NCI-H524 treated with DMSO at 0.1 percent for 48 hours (cell line): Measurements from ENCODE around the gene LAMA5.

Experiments
- DNase-seq: peaks from one replicate; lab custom pipeline; 2025; lab: John Stamatoyannopoulos, UW

LAMA5 gene

DNA sequence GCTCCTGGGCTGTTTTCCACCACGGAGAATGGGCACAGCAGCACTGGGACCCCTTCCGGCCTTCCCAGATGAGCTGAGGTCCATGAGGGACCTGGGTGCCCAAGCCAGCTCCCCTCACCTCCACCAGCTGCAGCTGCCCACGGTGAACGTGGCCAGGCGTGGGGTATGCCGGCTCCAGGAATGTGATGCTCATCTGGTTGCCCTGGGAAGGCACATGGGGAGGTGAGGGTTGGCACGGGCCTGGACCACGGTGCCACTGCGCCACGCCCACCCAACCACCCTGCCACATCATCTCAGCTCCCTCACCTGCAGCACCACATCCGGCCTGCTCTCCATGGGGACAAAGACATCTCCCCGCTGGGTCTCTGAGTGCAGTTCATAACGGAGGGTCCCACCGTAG, 40.6 kb downstream of the LAMA5 start:
- DNase-seq, result no peak

DNA sequence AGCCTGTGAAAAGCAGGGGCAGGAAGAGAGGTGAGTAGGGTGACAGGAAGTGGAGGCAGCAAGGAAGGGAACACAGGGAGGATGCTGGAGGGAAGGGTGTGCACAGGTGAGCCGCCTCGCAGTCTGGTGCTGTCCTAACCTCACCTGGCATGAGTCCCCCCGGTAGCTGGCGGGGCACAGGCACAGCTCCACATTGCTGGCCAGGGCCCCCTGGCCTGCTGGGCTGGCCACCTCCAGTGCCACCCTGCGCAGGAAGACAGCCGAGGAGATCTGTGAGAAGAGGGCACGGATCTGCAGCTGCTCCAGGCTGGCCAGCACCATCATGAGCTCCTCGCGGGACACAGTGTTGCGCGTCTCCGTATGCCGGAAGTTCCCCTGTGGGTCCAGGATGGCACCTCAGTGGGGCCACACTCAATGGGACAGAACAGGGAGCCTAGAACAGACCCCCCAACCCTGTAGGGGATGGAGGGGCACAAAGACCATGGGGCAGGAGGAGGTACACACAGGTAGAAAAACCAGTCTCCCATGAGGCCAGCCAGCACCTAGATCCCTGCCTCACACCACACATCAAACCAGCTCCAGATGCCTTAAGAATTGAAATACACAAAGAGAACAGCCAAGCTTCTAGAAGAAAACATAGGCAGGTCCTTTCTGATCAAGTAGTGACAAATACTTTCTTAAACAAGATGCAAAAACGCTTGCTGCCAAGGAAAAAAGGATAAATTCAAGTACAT, 41.8 kb downstream of the LAMA5 start:
- DNase-seq, result no peak

- DNase-seq, result no peak
Observed at GRCh38 chr20:62323980-62324906, 42.9 kb downstream of the LAMA5 start.

- no peak for DNase-seq
Observed at GRCh38 chr20:62323146-62323979, 43.7 kb downstream of the LAMA5 start.

GRCh38 chr20:62322492-62323041, 44.5 kb downstream of the LAMA5 start:
- DNase-seq, result no peak

- DNase-seq, result no peak
Observed at GRCh38 chr20:62321975-62322374, 45.1 kb downstream of the LAMA5 start.

- no peak for DNase-seq
Observed at GRCh38 chr20:62321521-62321948, 45.6 kb downstream of the LAMA5 start.

DNA sequence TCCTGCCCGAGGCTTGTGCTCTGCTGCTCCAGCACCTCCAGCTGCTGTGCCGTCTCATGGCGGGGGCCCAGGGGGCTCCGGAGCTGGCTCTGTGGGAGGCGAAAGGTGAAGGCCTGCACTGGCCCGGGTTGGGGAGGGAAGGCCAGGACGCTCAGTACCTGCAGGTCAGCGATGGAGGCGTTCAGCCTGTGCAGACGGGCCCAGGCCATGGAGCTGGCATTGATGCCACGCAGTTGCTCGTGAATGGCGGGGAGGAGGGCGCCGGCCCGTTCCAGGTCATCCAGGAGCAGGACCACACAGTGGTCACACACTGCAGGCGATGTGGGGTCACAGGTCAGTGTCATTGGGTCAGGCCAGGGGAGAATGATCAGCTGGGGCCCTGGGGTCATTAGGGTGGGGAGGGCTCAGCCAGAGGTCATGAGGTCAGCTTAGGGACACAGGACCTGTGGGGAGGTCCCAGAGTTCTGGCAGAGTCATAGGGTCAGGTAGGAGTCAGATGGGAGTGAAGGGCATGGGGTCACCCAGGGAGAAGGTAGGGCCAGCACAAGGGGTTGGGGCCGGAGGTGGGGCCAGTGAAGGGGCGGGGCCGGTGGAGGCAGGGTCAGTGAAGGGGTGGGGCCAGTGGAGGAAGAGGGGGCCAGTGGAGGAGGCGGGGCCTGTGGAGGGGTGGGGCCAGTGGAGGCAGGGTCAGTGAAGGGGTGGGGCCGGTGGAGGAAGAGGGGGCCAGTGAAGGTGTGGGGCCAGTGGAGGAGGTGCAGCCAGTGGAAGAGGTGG, 46.3 kb downstream of the LAMA5 start:
- DNase-seq, result no peak

DNA sequence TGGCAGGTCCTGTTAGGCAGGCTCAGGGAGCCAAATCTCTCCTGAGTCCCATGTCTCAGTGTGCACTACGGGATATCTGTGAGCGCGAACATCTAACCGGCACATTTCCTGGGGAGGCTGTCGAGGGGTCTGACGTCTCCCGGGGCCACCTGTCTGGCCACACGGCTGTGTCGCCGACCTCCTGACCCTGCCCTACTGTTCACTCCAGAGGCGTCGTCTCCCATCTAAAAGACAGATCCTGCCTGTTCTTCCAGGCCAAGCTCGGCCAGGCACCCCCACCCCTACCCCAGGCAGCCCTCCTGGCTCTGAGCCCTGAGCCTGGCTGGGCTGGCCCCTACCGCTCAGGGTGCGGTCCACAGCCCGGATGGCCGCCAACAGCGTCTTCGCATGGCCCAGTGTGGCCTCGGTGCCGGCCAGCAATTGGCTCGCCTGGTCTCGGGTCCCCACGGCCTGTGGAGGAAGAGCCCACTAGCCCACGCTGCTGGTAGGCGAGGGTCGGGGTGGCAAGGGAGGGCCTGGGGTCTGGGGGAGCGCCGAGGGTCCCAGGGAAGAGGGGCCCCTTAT, 47.7 kb downstream of the LAMA5 start:
- DNase-seq, result no peak

- no peak for DNase-seq
Observed at GRCh38 chr20:62318400-62319345, 48.4 kb downstream of the LAMA5 start.

DNA sequence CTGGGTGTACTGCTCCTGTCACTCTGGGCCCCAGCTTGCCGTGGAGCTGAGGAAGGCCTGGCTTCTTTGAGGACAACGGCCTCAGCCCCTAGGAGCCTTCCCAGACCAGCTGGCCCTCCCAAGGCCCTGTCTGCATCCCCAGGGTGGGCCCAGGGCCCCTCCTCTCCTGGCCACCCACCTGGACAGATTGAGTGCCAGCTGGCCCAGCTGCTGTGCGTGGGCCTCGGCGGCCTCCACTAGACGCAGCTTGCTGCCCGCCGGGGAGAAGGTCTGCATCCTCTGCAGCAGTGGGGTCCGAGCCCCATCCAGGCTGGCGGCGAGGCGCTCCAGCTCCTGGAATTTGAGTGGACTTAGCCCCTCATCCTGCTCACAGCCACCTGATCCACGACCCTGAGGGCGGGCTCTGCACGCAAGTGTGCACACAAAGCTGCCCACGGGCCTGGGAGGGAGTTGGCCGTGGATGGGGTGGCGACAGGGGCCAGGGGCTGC, 49.9 kb downstream of the LAMA5 start:
- peak; percentile 16 for DNase-seq

DNA sequence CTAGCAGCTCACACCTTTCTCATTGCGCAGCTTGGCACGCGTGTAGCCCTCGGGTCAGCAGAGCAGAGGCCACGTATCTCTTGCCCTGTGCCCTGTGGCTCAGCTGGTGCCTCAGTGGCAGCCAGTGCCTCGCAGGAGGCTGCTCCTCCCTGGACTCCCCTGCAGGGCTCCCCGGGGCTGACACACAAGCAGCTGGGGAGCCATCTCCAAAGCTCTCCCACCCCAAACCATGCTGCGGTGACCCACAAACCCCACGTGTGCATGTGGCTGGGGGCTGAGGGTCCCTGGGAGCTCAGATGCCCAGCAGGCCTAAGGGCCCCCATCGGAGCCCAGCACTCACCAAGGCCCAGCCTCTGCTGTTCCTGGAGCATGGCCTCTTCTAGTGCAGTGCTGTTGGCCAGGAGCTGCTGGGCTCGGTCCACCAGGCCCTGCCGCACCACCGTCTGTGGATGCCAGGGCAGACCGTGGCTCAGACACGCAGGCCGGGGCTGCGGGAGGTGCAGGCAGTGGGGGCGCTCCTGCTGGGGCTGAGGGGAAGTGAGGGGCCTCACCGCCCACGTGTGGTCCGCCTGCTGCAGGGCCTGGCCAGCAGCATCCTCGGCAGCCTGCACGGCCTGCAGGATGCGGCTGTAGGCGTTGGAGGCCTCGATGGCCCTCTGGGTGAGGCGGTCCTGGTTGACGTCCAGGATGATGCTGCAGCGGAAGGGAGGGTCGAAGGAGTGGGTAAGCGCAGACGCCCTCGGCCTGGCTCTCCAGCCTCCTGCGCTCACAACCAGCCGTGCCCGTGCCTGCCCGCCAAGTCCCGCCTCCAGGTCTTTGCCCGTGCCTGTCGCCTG, 50.6 kb downstream of the LAMA5 start:
- DNase-seq, result no peak

DNA sequence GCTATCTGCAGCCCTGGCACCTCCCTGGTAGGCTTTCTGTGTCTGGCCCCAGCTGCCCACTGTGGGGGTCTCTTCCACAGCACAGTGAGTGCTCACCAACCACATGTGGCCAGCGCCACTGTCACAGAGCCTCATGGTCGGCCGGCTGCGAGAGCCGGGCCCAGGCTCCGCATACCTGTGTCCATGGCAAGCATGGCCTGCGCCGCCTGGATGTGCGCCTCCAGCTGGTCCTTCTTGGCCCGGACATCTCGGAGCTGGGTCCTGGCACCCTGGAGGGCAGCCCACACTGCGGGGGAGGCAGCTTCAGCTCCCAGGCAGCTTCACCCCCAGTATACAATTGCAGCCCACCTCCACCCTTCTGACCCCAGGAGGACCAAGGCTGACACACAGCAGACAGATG, 51.3 kb downstream of the LAMA5 start:
- no peak for DNase-seq

DNA sequence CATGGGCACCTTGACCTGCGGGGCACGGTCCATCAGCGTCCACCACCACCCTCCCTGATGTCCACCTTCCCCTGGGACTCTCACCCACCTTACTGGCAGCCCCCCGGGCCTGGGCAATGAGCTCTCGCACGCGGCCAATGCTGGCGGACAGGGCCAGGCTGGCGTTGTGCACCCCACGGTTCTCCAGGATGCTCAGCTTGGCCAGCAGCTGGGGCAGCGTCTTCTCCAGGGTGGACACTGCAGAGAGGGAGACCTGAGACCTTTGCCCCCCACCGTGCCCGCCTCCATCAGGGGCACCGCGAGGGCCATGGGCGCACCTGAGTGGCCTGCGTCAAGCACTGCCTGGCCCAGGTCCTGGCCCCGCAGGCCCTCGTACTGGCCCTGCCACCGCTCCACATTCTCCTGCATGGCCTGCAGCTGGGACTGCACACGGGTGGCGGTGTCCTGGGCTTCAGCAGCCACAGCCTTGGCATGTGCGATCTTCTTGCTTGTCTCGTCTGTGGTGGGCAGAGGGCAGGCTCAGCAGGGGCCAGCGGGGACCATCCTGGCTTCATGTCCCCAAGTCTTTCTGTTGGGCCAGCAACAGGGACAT, 52.3 kb downstream of the LAMA5 start:
- no peak for DNase-seq

DNA sequence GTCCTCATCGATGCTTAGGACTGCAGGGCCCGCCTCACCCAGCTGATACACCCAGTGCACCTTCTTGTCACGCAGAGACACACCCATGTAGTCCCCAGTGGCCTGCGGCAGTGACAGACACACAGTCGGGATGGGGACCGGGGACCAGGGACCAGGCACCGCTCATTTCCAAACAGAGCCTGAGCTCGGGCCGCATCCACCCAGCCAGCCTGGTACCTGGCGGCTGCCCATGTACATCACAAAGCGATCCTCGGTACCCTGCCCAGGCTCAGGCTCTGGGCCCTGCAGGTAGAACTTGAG, 52.8 kb downstream of the LAMA5 start:
- DNase-seq, result no peak

GRCh38 chr20:62313460-62314338, 53.4 kb downstream of the LAMA5 start:
- no peak for DNase-seq

DNA sequence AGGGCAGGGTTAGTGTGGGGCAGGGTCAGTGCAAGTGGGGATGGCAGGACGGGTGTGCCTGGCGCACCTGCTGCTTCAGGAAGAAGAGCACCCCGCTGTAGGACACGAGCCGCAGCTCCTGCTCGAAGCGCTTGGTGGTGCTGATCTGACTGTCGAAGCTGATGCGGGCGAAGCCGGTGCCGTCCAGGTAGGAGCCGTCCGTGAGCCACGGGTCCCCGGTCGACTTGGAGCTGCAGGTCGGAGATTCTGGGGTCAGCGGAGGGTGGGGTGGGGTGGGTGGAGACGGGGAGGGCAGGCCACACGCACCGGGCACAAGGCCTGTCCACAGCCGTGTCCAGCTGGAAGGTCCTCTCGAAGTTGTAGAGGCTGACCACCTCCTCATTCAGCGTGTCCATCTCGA, 54.1 kb downstream of the LAMA5 start:
- no peak for DNase-seq

- no peak for DNase-seq
Observed at GRCh38 chr20:62312662-62312977, 54.5 kb downstream of the LAMA5 start.
